Stimulated activated CD8-positive, alpha-beta memory T cell treated with anti-CD3 and anti-CD28 coated beads, Interleukin-12 subunit alpha, Interleukin-12 subunit beta, amount 100 ng/mL, for 24 hours (primary cell): Measurements from ENCODE around the gene MZF1.
A peak's percentile ranks its signal among the peaks of the same experiment; 100 is the strongest.
"Not testable (repeated sequence)": the region's sequence is repeated elsewhere in the genome, so short reads cannot be mapped to it uniquely, and the experiment has no call there.

Experiments
- DNase-seq: peaks from one replicate; pipeline ENCODE4 v3.0.0-alpha.2; 2020; ENCODE audit errors: extremely low read depth

The MZF1 gene

GRCh38 chr19:58542641-58543372 is 30.3 kb downstream of the MZF1 start:
- DNase-seq = not testable (repeated sequence)

- DNase-seq = not testable (repeated sequence)
Observed at GRCh38 chr19:58539169-58539559, 34.0 kb downstream of the MZF1 start.

GRCh38 chr19:58538257-58539168 is 34.6 kb downstream of the MZF1 start:
- no peak for DNase-seq

DNA sequence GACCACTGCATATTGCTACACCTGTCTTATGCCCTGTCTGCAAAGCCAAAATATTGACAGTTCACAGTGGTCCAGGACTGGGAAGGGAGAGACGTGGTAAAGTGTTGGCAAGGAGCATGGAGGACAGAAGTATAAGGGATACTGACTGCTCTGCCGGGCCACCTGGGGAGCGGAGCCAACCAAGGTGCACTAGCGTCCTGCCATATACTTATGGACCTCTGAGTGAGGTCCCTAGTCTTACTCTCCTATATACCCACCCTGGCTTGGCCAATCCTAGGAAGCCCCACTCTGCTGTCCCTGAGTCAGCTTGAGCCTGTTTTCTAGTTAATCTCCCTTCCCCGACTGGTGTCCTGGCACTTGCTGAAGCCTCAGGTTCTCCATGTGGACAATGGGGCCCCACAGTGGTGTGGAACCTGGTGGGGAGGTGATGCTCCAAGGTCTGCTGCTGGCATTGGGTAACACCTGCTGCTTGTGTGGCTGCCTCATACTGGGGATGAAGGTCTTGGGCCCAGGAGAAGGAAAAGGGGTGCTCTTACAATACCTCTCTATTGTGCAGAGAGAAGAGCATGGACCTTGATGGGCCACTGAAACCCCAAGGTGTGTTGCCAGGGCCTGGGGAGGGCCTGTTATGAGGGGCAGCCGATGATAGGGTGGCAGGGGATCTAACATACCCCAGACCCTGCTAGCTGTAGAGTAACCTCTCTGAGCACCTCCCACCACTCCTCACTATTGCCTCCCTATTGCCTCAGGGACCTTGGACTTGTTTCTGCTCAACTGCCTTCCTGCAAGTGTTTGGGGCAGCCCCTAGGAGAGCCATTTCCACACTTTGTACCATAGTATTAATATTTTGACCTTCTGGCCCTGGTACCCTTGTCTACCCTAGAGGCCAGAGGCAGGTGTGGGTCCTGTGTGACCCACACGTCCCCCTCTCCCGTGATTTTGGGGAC is 36.0 kb downstream of the MZF1 start:
- DNase-seq = no peak

DNA sequence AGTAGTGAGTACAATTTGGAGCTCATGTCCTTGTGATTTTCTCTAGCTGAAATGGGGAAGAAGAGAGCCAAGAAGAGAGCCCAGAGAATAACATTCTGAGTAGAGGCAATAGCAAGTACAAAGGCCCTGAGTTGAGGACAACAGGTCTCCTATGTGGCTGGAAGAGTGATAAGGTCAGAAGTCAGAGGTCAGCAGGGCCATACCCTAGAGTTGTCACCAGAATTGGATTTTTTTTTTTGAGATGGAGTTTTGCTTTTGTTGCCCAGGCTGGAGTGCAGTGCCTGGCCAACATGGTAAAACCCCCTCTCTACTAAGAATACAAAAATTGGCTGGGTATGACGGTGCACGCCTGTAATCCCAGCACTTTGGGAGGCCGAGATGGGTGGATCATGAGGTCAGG is 37.3 kb downstream of the MZF1 start:
- DNase-seq = no peak

- no peak for DNase-seq
Observed at GRCh38 chr19:58531034-58531840, 41.9 kb downstream of the MZF1 start.

- no peak for DNase-seq
Observed at GRCh38 chr19:58529405-58529804, 43.7 kb downstream of the MZF1 start.

DNA sequence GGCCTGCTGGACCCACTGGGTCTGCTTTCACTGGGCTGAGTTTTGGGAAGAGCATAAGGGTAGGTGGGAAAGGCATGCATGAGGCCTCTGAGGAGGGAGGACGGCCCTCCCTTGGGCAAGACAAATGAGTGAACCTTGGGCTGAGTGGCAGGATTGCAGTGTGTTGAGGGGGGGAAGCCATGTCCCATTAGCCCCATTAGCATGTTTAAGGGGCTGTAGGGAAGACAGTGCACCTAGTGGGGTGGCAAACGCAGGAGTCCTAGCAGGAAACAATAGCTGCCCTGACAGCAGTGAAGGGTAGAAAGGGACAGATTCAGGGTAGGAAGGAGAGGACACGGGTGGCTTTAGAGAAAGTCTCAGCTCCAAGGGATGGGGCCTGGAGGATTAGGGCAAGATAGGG is 50.4 kb downstream of the MZF1 start:
- no peak for DNase-seq

DNA sequence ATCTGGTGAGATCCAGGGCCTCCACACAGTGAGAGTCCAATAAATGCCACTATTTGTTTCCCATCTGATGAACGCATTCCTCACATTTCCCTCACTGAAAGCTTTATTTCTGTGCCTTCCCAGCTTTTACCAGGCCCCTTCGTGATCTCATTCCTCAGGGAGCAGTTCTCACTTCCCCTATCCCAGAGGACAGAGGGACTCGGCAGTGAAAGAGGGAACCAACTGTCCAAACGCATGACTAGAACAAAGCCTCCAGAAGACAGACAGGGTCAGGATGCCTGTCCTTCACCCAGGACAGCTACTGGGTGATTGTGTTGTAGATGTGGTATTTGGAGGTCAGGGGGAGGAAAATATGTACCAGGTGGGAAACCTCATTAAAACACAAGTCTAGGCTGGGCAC is 51.5 kb downstream of the MZF1 start:
- no peak for DNase-seq

GRCh38 chr19:58520257-58520599 is 52.9 kb downstream of the MZF1 start:
- DNase-seq = no peak

DNA sequence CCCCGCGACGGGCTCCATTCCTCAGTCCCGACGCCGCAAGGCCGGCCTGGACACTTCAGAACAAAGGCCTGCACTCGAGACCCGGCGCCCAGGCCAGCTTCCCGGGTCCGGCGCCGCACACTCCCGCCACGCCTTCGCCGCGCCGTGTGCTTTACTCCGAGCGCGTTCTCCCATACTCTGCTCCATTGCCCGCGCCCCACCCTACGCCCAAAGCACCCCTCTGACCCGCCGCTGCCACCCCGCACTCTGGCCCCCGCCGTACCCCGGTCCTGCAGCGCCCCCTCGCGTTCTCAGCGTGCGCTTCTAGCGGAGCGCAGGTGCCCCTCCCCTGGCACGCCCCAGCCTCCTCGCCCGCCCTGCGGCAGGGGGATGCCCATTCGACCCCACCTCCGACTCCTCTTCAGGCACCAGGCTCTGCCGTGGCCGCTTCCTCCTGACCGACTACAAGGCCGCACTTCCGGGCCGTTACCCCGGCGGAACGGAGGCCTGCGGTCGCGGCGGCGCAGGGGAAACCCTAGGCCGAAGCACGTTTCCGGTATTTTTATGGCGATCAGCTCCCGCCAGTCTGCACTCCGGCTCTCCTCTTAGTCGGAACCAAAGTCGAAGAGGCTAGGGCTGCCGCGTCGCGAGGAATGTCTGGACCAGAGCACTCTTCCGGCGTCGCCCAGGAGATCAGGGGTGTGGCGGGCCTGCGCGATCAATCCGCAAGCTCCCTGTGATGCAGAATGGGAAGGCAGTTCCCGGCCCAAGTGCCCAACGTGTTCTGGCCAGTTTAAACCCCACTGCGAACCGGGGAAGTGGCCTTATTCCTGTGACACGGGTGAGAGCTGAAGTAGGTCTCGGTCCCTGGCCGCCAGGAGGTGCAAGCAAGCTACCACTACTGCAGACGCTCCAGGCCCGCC is 53.5 kb downstream of the MZF1 start, which contains the start of gene ZBTB45:
ZBTB45 (minus strand) TSS at position 456 of the 902 bp plus-strand sequence. CDS start 2,137 bp downstream, outside the sequence.
- peak; percentile 73 for DNase-seq

DNA sequence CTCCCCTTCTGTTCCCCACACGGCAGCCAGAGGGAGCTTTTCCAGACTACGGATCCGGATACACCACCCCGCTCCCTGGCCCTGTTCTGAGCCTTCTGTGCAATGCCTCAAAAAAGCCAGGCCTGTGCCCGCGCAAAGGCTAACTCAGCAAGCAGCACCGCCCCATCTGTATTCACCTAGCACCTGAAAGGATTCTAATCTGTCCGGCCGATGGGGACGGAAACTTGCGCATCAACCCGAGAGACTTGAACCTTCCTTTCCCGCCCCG is 54.1 kb downstream of the MZF1 start:
- DNase-seq = no peak

DNA sequence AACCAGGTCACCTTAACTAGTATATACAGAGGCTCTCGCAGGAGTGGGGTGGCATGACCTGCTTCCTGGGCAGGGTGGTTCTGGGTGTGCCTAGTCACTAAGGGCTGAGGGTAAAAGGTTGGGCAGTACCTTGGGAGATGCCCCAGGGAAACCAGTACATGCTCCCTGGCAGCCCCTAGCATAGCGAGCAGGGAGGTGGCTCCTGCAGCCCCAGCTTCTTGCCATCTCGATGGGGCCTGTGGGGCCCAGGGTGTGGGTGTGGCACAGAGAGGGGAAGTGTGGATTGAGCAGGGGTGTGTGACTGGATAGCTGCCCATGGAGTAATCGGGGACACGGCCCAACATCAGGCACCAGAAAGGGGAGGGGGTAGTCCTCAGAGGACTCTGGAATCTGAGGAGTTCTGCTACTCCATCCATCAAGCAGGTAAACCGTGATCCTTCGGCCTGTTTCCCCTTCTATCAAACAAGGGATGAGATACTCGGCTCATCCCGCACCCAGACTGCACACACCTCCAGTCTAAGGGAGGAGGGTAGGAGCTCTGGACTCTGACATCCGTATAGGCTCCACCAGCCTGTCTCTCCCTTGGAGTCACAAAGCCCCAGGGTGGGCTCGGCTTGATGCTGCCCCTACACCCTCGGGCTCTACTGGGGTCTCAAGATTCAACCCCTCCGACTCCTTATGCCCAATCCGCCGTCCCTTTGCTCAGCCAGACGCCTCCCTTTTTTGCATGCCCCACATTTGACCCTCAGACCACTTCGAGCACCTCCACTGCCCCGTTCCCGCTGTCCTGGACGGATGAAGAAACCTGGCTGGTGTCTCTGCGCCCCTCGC is 54.7 kb downstream of the MZF1 start:
- no peak for DNase-seq

DNA sequence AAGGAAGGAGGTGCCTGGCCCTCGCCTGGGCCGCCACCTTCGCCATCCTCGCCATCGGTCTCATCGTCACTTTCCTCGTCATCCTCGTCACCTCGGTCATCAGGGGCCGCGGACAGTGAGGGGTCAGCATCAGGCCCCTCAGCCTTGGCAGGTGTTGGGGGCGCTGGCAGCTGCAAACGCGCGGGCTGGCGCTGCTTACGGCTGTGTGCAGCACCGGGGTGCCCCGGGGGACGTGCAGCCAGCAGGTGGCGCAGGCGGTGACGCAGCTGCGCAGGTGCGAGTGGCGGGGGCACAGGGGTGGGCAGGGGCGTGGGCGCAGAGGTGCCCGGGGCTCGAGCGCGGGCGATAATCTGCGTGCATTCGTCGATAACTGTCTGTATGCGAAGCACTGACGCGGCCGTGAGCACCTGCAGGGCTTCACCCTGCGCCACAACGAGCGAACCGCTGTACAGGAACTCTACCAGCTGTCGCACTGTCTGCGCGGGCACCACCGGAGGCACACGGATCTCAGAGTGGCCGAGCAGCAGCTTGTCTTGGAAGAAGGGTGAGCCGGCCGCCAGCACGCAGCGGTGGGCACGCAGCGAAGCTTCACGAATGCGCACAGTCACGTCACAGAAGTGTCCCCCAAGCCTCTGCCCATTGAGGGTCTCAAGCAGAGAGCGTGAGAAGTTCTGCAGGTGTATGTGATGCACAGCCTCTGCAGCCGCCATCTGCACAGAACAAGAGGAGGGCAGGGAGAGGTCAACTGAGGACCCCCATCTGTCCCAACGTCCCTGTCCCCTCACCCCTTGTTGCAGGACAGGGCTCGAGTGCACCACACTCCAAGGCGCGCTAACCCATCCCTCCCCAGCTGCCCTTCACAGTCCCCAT is 55.9 kb downstream of the MZF1 start:
- no peak for DNase-seq

DNA sequence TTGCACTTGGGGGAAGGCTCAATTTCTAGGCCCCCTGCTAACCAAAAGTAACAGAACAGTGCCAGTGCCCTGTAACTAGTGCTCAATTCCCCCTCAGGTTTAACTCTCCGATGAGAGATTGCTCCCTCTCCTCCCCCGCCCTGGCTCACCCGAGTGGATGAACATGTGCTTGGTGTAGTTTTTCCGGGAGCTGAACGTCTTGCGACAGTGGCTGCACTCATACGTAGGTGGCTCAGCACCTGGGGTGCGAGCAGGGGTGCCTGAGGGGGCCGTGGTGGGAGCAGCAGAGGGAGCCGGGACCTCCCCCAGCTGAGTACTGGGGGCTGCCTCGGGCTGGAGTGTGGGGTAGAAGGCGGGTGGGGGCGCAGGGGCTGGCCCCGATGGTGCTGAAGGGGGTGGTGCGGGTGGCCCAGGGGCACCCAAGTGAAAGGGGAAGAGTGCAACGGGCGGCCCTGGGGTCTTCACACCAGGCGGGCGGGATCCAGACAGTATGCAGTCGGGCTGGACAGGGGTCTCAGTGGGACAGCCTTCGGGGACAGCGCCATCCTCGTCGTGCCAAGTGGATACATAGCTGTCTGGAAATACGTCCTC is 56.8 kb downstream of the MZF1 start:
- DNase-seq = no peak

GRCh38 chr19:58515259-58515658 is 57.9 kb downstream of the MZF1 start:
- DNase-seq = no peak

- DNase-seq = no peak
Observed at GRCh38 chr19:58514564-58515022, 58.5 kb downstream of the MZF1 start.
